Measurements from ENCODE around the gene MISP.

The MISP gene

GRCh38 chr19:746956-747355 lies 4.0 kb upstream of the MISP start:
- no peak for DNase-seq (ENCODE audit: low read depth)

GRCh38 chr19:747432-748273 lies 3.3 kb upstream of the MISP start:
- no peak for DNase-seq (ENCODE audit: low read depth)

GRCh38 chr19:748274-748598 lies 2.7 kb upstream of the MISP start:
- DNase-seq (ENCODE audit: low read depth): no peak

GRCh38 chr19:749811-750210 lies 1.1 kb upstream of the MISP start:
- DNase-seq (ENCODE audit: low read depth): no peak

GRCh38 chr19:751501-752341 lies 809 bp downstream of the MISP start:
- peak; percentile 96 for DNase-seq (ENCODE audit: low read depth)

GRCh38 chr19:752652-753517 lies 2.0 kb downstream of the MISP start:
- peak; percentile 89 for DNase-seq (ENCODE audit: low read depth)

GRCh38 chr19:754530-754929 lies 3.6 kb downstream of the MISP start:
- no peak for DNase-seq (ENCODE audit: low read depth)

GRCh38 chr19:755063-755462 lies 4.2 kb downstream of the MISP start:
- no peak for DNase-seq (ENCODE audit: low read depth)

- peak; percentile 71 for DNase-seq (ENCODE audit: low read depth)
Measured at GRCh38 chr19:756236-756635, 5.3 kb downstream of the MISP start.

- DNase-seq (ENCODE audit: low read depth): no peak
Measured at GRCh38 chr19:756821-757688, 6.1 kb downstream of the MISP start.

GRCh38 chr19:757811-758668 lies 7.1 kb downstream of the MISP start:
- no peak for DNase-seq (ENCODE audit: low read depth)

GRCh38 chr19:763181-763580 lies 12.3 kb downstream of the MISP start:
- no peak for DNase-seq (ENCODE audit: low read depth)

GRCh38 chr19:763869-764268 lies 13.0 kb downstream of the MISP start:
- no peak for DNase-seq (ENCODE audit: low read depth)

GRCh38 chr19:764301-764700 lies 13.4 kb downstream of the MISP start:
- no peak for DNase-seq (ENCODE audit: low read depth)

- no peak for DNase-seq (ENCODE audit: low read depth)
Measured at GRCh38 chr19:765179-765738, 14.3 kb downstream of the MISP start.

GRCh38 chr19:768424-768823 lies 17.5 kb downstream of the MISP start:
- peak; percentile 74 for DNase-seq (ENCODE audit: low read depth)

GRCh38 chr19:769616-770015 lies 18.7 kb downstream of the MISP start:
- DNase-seq (ENCODE audit: low read depth): no peak

- peak; percentile 76 for DNase-seq (ENCODE audit: low read depth)
Measured at GRCh38 chr19:771332-771785, 20.4 kb downstream of the MISP start.

- DNase-seq (ENCODE audit: low read depth): no peak
Measured at GRCh38 chr19:772063-772462, 21.2 kb downstream of the MISP start.
